Common myeloid progenitor, CD34-positive (primary cell): ENCODE measurements around the gene GPRC5D.

ENCODE experiments used
- CTCF ChIA-PET: fragments of 350-600 bp; sonication (Branson Sonifier 250); formaldehyde crosslinking; loops from one replicate; lab custom pipeline; 2021; ENCODE audit warnings: antibody characterized with exemption; lab: Charles Lee
- POLR2A ChIA-PET: fragments of 350-600 bp; sonication (Branson Sonifier 250); formaldehyde crosslinking; loops from one replicate; lab custom pipeline; 2021; ENCODE audit warnings: antibody characterized with exemption; lab: Charles Lee
- DNase-seq, 3 donors: peaks; one replicate each; pipeline versions ENCODE4 v3.0.0 to v3.0.0-alpha.2; 2013
- H3K27ac ChIP-seq, 2 experiments: 1 replicate in 1 of 2; 2 replicates in 1 of 2; pipeline ENCODE4 v1.7.0; 2013; ENCODE audit warnings: inconsistent platforms in 2 of 2, low read length in 2 of 2, mild to moderate bottlenecking in 2 of 2, low read depth in 1 of 2, moderate library complexity in 1 of 2; ENCODE audit not compliant: severe bottlenecking in 2 of 2, insufficient read depth in 1 of 2, poor library complexity in 1 of 2
- H3K27me3 ChIP-seq, 5 experiments: replicated peaks in 2 of 5; 1 replicate in 3 of 5; 2 replicates in 2 of 5; pipeline versions ENCODE4 v1.6.1 to v1.7.0; 2013; ENCODE audit warnings: low read length in 4 of 5, mild to moderate bottlenecking in 2 of 5, moderate library complexity in 2 of 5, inconsistent platforms in 1 of 5; ENCODE audit not compliant: insufficient read depth in 5 of 5, control insufficient read depth in 4 of 5
- H3K36me3 ChIP-seq, 4 experiments: 1 replicate in 2 of 4; 2 replicates in 2 of 4; pipeline versions ENCODE4 v1.6.1 to v1.7.0; 2013; ENCODE audit warnings: low read length in 3 of 4, control low read depth in 1 of 4, mild to moderate bottlenecking in 1 of 4; ENCODE audit not compliant: control insufficient read depth in 4 of 4, insufficient read depth in 4 of 4
- H3K4me1 ChIP-seq, 4 experiments: 1 replicate in 3 of 4; 2 replicates in 1 of 4; pipeline versions ENCODE4 v1.6.1 to v1.7.1; 2013; ENCODE audit warnings: low read length in 3 of 4, mild to moderate bottlenecking in 3 of 4, control low read depth in 1 of 4, inconsistent platforms in 1 of 4, moderate library complexity in 1 of 4; ENCODE audit not compliant: control insufficient read depth in 4 of 4, insufficient read depth in 4 of 4; ENCODE audit errors: control extremely low read depth in 1 of 4
- H3K4me3 ChIP-seq, 7 experiments: 1 replicate in 4 of 7; 2 replicates in 3 of 7; pipeline versions ENCODE4 v1.5.1 to v1.7.0; 2013; ENCODE audit warnings: mild to moderate bottlenecking in 7 of 7, low read length in 6 of 7, moderate library complexity in 6 of 7, inconsistent platforms in 2 of 7, low read depth in 2 of 7, control low read depth in 1 of 7; ENCODE audit not compliant: insufficient read depth in 4 of 7, control insufficient read depth in 1 of 7; ENCODE audit errors: extremely low read depth in 1 of 7
- H3K9me3 ChIP-seq, 5 experiments: 1 replicate in 4 of 5; 2 replicates in 1 of 5; pipeline versions ENCODE4 v1.6.1 to v1.7.1; 2013; ENCODE audit warnings: low read length in 4 of 5, mild to moderate bottlenecking in 2 of 5, inconsistent platforms in 1 of 5, low read depth in 1 of 5, moderate library complexity in 1 of 5; ENCODE audit not compliant: control insufficient read depth in 4 of 5, insufficient read depth in 2 of 5; ENCODE audit errors: control extremely low read depth in 1 of 5
- WGBS: methylation state at CpG from one replicate; pipeline ENCODE4 v1.1.5; 2013; ENCODE audit not compliant: insufficient coverage; 5-methylcytosine and 5-hydroxymethylcytosine counted together

Gene GPRC5D

DNA sequence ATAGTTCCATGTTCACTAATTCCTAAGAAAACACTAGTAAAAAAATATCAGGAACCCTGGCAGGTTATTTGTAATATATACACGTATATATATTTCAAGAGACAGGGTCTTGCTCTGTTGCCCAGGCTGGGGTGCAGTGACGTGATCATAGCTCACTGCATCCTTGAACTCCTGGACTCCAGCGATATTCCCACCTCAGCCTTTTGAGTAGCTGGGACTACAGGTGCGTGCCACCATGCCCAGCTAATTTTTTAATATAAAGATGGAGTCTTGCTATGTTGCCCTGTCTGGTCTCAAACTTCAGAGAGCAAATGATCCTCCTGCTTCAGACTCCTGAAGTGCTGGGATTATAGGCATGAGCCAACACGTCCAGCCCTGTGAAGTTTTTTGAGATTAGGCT, 44.4 kb downstream of the GPRC5D start:
- H3K27me3 ChIP-seq, result no peaks in the 10 kb centered on the region
- H3K36me3 ChIP-seq, result no peaks in the 10 kb centered on the region
- no peak overlapping the region for H3K27ac ChIP-seq
- 100% methylated on average over 2 of the region's 5 CpGs for WGBS
- DNase-seq, result no peak
- H3K4me3 ChIP-seq, result no peak overlapping the region
- no peaks in the 10 kb centered on the region for H3K9me3 ChIP-seq
- H3K4me1 ChIP-seq, result peaks cover 7 to 44% (median 31%) of the 10 kb centered on the region in 4 experiments
- ChIA-PET POLR2A (no interaction called here), CTCF (interaction anchor here (1.2 to 1.3 kb wide), 2 partner anchors 9 to 108 kb away, joined by 3 to 5 read pairs; no protein-coding TSS in a partner anchor)

DNA sequence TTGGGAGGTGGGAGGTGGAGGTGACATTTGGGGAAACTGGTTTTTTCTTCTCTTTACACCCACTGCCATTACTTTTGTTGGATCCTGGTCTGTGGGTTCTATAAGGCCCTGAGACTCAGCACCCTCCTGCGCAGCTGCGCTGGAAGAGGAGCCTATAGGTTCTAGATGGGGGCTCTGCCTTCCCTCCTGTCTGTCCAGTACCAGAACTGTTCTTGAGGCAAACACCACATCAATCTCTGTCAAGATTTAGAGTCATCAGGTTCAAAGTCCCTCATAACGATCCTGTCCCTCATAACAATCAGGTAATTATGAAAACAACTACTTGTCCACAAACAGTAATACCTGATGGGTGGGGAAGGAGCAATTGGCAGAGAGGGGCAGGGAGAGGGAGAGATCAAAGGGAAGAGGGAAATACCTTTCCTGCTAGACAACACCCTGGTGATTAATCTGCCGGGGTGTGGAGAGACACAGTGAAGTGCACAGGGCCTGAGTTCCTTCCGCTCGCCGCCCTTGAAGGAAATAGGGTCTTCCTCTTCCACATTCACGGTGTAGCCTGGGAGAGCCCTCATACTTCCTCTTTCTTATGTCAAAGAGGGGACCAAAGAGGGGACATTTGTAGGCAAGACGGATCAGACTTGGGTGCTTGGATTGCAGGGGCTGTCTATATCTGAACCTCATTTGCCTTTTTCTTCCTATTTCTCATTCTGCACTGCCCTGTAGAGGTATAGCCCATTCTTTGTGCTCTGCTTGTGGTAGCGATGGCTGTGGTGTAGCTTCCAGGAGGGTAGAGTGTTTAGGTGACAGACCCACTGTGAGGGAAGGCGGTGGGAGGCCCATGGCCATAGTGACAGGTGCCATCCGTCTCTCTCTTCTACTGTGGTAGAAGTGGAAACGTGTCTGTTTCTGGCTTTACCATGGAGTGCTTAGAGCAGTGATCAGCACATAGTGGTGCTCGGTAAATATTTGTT, 48.0 kb downstream of the GPRC5D start:
- no peaks in the 10 kb centered on the region for H3K27me3 ChIP-seq
- CTCF ChIA-PET, result interaction anchor here (1.2 kb wide), 1 partner anchor 10 kb away, joined by 4 read pairs; no protein-coding TSS in a partner anchor
- POLR2A ChIA-PET, result no interaction called here
- H3K4me3 ChIP-seq, result no peak overlapping the region
- no peaks in the 10 kb centered on the region for H3K36me3 ChIP-seq
- WGBS, result 73% methylated on average over 10 of the region's 14 CpGs
- no peak overlapping the region for H3K27ac ChIP-seq
- peak in 2 of 3 donors; percentile 48 to 49 for DNase-seq
- no peaks in the 10 kb centered on the region for H3K9me3 ChIP-seq
- peaks cover 0 to 12% (median 5%) of the 10 kb centered on the region in 4 experiments for H3K4me1 ChIP-seq

DNA sequence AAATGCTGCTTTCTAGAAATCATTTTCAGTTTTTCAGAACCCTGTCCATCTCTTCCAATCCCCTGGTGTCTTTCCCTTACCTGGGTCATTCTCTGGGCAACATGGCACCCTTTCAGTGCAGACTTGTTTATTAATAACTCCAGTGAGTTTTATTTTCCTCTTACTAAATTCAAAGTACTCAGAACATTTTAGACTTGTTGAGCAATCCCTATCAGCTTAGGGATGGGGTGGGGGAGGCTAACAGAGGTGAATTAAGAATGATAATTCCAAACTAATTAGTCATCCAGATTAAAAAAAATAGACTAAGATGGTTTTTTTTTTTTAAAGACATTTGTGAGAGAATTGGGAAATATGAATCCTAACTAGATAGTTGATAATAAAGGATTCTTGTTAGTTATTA, 49.9 kb downstream of the GPRC5D start:
- CTCF ChIA-PET, result interaction anchor here (0.6 kb wide), 1 partner anchor 632 kb away, joined by 3 read pairs; no protein-coding TSS in a partner anchor
- Histone ChIP-seq H3K27ac (no peak overlapping the region), H3K4me3 (no peak overlapping the region), H3K9me3 (no peaks in the 10 kb centered on the region), H3K36me3 (no peaks in the 10 kb centered on the region), H3K4me1 (peaks cover 0 to 8% (median 4%) of the 10 kb centered on the region in 4 experiments), H3K27me3 (no peaks in the 10 kb centered on the region)
- DNase-seq, result no peak
- POLR2A ChIA-PET, result no interaction called here

DNA sequence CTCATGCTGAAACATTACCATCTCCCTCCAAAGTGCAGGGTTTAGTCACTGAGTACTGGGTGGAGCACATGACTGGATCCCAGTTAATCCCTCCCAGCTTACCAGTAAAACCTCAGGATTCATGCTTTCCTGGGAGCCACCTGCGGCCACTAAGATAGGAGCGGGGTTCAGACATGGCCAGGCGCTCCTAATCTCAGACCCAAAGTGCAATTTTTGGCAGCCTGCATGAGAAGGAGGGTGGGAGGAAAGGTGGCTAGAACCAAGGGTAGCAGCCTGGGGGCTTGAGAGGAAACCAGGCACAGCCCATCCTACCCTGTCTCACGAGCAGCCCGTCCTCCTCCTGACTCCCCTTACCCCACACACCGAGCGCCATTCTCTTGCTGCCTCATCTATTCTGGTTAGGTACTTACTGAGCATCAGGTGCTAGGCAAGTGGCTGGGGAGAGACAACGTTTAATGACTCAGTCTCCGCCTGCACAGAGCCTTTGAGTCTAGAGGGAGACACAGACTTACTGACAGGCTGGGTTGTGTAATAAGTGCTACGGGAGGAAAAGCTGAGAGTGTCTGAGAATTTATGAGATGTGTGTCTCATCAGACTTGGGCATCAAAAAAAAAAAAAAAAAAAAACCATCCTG, 50.7 kb downstream of the GPRC5D start:
- Histone ChIP-seq H3K4me3 (no peak overlapping the region), H3K36me3 (no peaks in the 10 kb centered on the region), H3K27me3 (no peaks in the 10 kb centered on the region), H3K4me1 (peaks cover 0 to 8% (median 4%) of the 10 kb centered on the region in 4 experiments), H3K9me3 (no peaks in the 10 kb centered on the region), H3K27ac (no peak overlapping the region)
- WGBS, result 98% methylated on average over 4 of the region's 10 CpGs
- DNase-seq, result no peak
- ChIA-PET POLR2A (no interaction called here), CTCF (no interaction called here)

DNA sequence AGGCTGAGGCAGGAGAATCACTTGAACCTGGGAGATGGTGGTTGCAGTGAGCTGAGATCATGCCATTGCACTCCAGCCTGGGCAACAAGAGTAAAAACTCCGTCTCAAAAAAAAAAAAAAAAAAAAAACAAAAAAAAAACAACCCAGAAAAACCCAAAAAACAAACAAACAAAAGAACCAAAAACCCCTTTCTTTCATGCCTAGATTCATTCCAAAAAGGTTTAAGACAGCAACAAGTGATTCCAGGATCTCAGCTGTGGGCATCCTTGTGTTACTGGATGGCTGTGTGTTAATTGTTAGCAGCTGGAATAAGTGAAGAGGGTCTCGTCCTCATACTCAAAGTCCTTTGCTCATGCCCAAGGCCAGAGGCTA, 51.2 kb downstream of the GPRC5D start:
- no peaks in the 10 kb centered on the region for H3K27me3 ChIP-seq
- H3K4me3 ChIP-seq, result no peak overlapping the region
- CTCF ChIA-PET, result no interaction called here
- no peak overlapping the region for H3K27ac ChIP-seq
- POLR2A ChIA-PET, result no interaction called here
- H3K36me3 ChIP-seq, result no peaks in the 10 kb centered on the region
- DNase-seq, result no peak
- H3K9me3 ChIP-seq, result no peaks in the 10 kb centered on the region
- H3K4me1 ChIP-seq, result peaks cover 0 to 8% (median 4%) of the 10 kb centered on the region in 4 experiments
- WGBS, result no CpG with 5 or more reads among the region's 2 CpGs

DNA sequence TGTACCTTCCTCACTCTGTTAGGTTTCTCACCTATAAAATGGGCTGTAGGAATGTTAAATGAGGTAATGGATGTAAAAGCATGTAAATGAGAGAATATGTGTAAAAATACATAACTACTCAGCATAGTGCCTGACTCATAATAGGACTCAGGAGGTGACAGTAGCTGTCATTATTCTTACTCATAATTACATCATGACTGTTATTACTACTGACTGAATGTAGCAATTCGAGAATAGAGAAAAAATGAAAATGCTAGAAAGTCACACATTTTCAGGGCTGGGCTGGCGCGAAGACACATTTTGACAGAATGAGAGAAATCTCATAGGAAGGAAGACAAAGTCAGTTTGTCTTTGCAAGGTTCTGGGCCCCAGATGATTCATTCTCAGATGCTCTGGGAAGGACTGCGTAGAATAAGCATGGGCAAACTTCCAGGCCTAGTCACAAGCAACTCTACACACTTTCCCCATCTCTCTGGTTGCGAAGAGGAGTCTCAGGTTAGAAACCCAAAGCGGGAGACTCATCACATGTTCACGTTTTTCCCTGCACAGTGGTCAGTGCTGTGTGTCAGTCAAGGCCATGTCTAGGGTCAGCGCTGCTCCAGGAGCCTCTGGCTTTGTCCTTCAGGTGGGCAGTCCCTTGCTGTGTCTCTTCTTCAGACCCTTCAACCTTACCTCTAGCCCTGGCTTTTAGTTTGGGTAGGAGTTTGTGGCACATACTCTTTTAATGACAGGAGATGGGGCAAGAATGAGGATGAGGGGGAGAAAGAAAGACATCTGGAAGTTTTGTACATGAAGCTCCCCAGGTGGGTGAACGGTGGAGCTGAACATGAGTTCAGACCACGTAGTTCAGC, 52.2 kb downstream of the GPRC5D start:
- H3K36me3 ChIP-seq, result no peaks in the 10 kb centered on the region
- no peaks in the 10 kb centered on the region for H3K9me3 ChIP-seq
- no peak overlapping the region for H3K27ac ChIP-seq
- peaks cover 0 to 8% (median 4%) of the 10 kb centered on the region in 4 experiments for H3K4me1 ChIP-seq
- POLR2A ChIA-PET, result no interaction called here
- no peak overlapping the region for H3K4me3 ChIP-seq
- H3K27me3 ChIP-seq, result no peaks in the 10 kb centered on the region
- 90% methylated on average over 10 of the region's 10 CpGs for WGBS
- CTCF ChIA-PET, result interaction anchor here (1.1 kb wide), 1 partner anchor 312 kb away, joined by 3 read pairs; no protein-coding TSS in a partner anchor
- no peak for DNase-seq
